AG04449 (cell line): ENCODE data around the gene RHPN2.

Experiments used
- CTCF ChIA-PET: fragments of 350-600 bp; formaldehyde crosslinking; extraction: SDS; loops from one replicate; lab custom pipeline; 2021; ENCODE audit warnings: antibody characterized with exemption; lab: Yijun Ruan, JAX
- POLR2A ChIA-PET: fragments of 400-600, 350-600 bp; formaldehyde crosslinking; extraction: SDS; loops from one replicate; lab custom pipeline; 2020; ENCODE audit warnings: antibody characterized with exemption, inconsistent platforms; lab: Yijun Ruan, JAX
- DNase-seq: peaks from one replicate; pipeline ENCODE4 v3.0.0-alpha.2; 2010; ENCODE audit warnings: low read depth, low spot score
- H3K4me3 ChIP-seq: 2 replicates; pipeline ENCODE4 v1.5.1; 2011; ENCODE audit warnings: low read depth, mild to moderate bottlenecking, control low read depth, low read length
- TF ChIP-seq, protein P1 (sequence below): IDR thresholded peaks from one replicate; pipeline ENCODE4 v1.5.1; 2011; ENCODE audit warnings: mild to moderate bottlenecking, moderate library complexity, low read length, control low read depth, inconsistent platforms; ENCODE audit not compliant: insufficient read depth; ENCODE audit errors: missing control alignments

The RHPN2 gene

DNA sequence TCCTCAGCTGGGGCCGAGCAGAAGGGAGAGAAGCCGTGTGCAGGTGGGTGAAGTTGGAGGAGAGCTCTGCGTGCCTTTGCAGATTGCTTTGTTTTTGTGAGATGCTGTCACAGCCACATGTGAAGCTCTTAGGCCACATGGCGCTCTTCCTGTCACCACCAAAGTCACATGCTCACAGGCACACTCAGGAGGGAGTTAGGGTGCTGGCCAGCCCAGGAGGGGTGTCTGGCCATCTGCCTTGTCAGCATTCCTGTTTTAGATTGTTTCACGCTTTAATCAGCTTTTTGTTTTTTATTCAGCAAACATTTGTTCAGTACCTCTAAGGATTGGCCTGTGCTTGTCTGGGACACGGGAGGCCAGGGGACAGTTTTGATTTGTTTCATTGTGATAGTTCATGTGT lies 38.2 kb upstream of the RHPN2 start:
- ChIA-PET CTCF (interaction anchor here (0.7 to 1.8 kb wide), 4 partner anchors 14 to 128 kb away, joined by 3 to 9 read pairs (median 3); no protein-coding TSS in a partner anchor), POLR2A (no interaction called here)
- DNase-seq, result no peak
- TF ChIP-seq, protein P1, sequence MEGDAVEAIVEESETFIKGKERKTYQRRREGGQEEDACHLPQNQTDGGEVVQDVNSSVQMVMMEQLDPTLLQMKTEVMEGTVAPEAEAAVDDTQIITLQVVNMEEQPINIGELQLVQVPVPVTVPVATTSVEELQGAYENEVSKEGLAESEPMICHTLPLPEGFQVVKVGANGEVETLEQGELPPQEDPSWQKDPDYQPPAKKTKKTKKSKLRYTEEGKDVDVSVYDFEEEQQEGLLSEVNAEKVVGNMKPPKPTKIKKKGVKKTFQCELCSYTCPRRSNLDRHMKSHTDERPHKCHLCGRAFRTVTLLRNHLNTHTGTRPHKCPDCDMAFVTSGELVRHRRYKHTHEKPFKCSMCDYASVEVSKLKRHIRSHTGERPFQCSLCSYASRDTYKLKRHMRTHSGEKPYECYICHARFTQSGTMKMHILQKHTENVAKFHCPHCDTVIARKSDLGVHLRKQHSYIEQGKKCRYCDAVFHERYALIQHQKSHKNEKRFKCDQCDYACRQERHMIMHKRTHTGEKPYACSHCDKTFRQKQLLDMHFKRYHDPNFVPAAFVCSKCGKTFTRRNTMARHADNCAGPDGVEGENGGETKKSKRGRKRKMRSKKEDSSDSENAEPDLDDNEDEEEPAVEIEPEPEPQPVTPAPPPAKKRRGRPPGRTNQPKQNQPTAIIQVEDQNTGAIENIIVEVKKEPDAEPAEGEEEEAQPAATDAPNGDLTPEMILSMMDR, result no peak
- H3K4me3 ChIP-seq, result no peak overlapping the region

DNA sequence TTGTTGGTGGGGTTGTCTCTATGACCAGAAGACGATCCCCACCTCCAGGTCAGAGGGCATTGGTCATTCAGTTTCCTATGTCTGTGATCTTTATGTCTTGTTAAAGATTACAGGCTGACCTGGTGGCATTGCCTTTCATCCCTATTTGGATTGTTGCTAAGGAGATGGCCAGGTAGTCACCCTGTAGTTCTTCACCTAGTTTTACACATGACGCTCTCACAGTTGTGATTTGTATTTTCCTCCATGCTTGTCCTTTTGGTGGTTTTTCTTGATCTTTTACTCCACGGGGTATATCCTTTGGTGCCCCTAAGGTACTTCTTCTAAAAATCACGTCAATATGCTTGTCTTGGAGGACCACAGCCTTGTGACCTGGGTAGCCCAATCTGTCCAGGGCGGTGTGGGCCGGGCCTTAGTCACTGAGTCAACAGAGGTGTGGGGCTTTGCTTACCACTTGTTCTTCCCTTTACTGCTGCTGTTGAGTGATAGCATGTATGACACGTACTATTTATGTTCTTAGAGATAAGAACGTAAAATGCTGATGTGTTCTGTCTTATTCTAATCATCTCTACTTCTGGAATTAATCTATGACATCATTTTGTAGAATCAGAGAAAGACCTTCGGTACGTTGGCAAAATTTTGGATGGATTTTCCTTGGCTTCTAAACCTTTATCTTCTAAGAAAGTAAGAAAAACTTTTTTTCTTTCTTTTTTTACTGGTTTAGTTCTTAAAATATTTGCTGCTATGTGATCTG lies 36.4 kb upstream of the RHPN2 start:
- POLR2A ChIA-PET, result no interaction called here
- no peak for DNase-seq
- TF ChIP-seq, protein P1, result no peak
- CTCF ChIA-PET, result no interaction called here
- H3K4me3 ChIP-seq, result no peak overlapping the region

DNA sequence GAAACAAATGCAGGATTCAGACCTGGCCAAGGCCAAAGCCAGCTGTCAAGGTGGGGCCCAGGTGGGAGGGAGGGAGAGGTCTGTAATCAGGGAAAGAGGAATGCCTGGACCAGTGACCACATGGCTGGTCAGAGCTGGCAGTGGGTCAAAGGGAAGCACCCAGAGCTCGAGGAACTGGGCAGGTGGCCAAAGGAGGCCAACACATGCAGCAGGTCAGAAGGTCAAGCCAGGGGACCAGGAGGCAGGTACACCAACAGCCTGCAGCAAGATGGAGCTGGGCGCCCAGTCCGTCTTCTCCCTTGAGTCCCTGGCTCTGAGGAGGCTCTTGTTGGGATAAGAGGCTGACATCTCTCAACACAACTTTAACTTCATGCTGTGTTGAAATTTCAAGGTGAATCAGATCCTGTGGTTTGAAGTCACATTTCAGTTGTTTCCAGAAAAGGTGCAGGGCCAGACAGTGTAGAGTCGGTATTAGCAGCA lies 33.4 kb upstream of the RHPN2 start:
- DNase-seq, result no peak
- ChIA-PET CTCF (interaction anchor here (1.8 to 1.9 kb wide), 2 partner anchors 27 to 121 kb away, joined by 5 to 7 read pairs; no protein-coding TSS in a partner anchor), POLR2A (no interaction called here)
- no peak overlapping the region for H3K4me3 ChIP-seq
- TF ChIP-seq, protein P1, result no peak

DNA sequence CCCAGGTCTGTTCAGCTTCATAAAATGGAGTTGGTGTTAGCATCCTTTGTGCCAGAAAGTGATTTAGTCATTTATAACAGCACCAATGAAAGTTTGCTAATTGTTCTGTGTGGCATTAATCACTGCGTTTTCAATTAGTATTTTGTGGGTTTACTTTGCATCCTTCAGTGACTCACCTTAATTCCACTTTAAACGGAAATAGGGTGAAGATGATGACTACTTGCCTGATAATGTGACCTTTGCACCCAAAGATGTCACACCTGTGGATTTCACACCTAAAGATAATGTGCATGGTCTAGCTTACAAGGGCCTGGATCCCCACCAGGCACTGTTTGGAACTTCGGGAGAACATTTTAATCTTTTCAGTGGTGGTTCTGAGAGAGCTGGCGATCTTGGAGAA lies 31.3 kb upstream of the RHPN2 start:
- CTCF ChIA-PET, result interaction anchor here (1.1 to 1.4 kb wide), 2 partner anchors 29 to 120 kb away, joined by 3 to 9 read pairs; no protein-coding TSS in a partner anchor
- TF ChIP-seq, protein P1, result no peak
- no peak overlapping the region for H3K4me3 ChIP-seq
- DNase-seq, result no peak
- POLR2A ChIA-PET, result no interaction called here

DNA sequence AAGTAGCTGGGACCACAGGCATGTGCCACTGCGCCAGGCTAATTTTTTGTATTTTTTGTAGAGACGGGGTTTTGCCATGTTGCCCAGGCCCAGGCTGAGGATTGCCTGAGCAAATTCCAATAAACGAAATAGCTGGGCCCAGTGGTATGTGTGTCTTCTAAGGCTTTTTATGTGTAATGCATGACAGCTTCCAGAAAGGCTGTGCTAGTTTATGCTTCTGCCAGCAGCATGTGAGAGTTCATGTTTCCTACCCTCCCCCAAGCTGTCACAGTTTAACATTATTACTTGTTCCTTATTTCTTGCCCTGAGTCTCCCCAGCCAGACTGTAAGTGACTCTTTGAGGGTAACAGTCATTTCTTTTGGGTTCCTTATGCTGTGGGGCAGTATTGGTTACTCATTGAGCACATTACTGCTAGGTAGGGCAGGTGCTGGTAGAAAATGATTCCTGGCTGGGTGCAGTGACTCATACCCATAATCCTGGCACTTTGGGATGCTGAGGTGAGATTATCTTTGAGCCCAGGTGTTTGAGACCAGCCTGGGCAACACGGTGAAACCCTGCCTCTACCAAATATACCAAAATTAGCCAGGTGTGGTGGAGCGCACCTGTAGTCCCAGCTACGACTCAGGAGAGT lies 29.9 kb upstream of the RHPN2 start:
- TF ChIP-seq, protein P1, result no peak
- ChIA-PET POLR2A (no interaction called here), CTCF (interaction anchor here (1.4 kb wide), 1 partner anchor 31 kb away, joined by 3 read pairs; no protein-coding TSS in a partner anchor)

More for the DNA sequence above, 29.9 kb upstream of the RHPN2 start:
- DNase-seq, result no peak
- H3K4me3 ChIP-seq, result no peak overlapping the region
